ENCODE measurements around the gene WDR72.

- TF ChIP-seq CTCF (IDR thresholded peaks at IDR 0.05; ENCODE audit: low read depth, low read length, poor library complexity, severe bottlenecking) (no peak), EZH2phosphoT487 (IDR thresholded peaks at IDR 0.05; ENCODE audit: borderline replicate concordance, low read length) (no peak)
Measured at GRCh38 chr15:53625260-53625659, 134.2 kb downstream of the WDR72 start.
